Endodermal cell (in vitro differentiated cells): Measurements from ENCODE around the gene VANGL1. TPM values are rescaled to one million over a fixed set of nuclear protein-coding genes. Genes with fewer than 3 reads are reported as not detected.

Experiments
- DNase-seq: peaks from one replicate; pipeline ENCODE4 v3.0.0-alpha.2; 2017
- H3K27ac ChIP-seq: 2 replicates; pipeline ENCODE4 v1.5.1; 2013; ENCODE audit warnings: mild to moderate bottlenecking, low read depth, low read length, moderate library complexity
- H3K27me3 ChIP-seq: 2 replicates; pipeline ENCODE4 v1.6.1; 2013; ENCODE audit warnings: mild to moderate bottlenecking, low read length, moderate library complexity; ENCODE audit not compliant: insufficient read depth, control insufficient read depth, poor library complexity, severe bottlenecking
- H3K36me3 ChIP-seq: 2 replicates; pipeline ENCODE4 v1.7.0; 2013; ENCODE audit warnings: mild to moderate bottlenecking, low read length, moderate library complexity; ENCODE audit not compliant: control insufficient read depth, insufficient read depth
- H3K4me1 ChIP-seq: one replicate; pipeline ENCODE4 v1.7.0; 2013; ENCODE audit warnings: low read length; ENCODE audit not compliant: control insufficient read depth, insufficient read depth
- H3K4me3 ChIP-seq: 2 replicates; pipeline ENCODE4 v1.5.1; 2013; ENCODE audit warnings: mild to moderate bottlenecking, low read length, moderate library complexity
- H3K9ac ChIP-seq: 2 replicates; pipeline ENCODE4 v1.6.1; 2013; ENCODE audit warnings: mild to moderate bottlenecking, low read length, moderate library complexity; ENCODE audit not compliant: poor library complexity, severe bottlenecking; ENCODE audit errors: extremely low read depth
- H3K9me3 ChIP-seq: 2 replicates; pipeline ENCODE4 v1.6.1; 2013; ENCODE audit warnings: mild to moderate bottlenecking, low read length, moderate library complexity; ENCODE audit not compliant: control insufficient read depth
- H3K27ac Mint-ChIP-seq: 2 replicates; pipeline ENCODE4 v1.8.0; 2020; ENCODE audit warnings: mixed read lengths
- H3K27me3 Mint-ChIP-seq: 2 replicates; pipeline ENCODE4 v1.8.0; 2021; ENCODE audit warnings: mild to moderate bottlenecking, mixed read lengths; ENCODE audit not compliant: insufficient read depth
- H3K36me3 Mint-ChIP-seq: 2 replicates; pipeline ENCODE4 v1.8.0; 2020; ENCODE audit warnings: low read depth, mixed read lengths
- H3K4me1 Mint-ChIP-seq: 2 replicates; pipeline ENCODE4 v1.8.0; 2020; ENCODE audit warnings: mixed read lengths
- H3K4me3 Mint-ChIP-seq: 2 replicates; pipeline ENCODE4 v1.8.0; 2020; ENCODE audit warnings: mild to moderate bottlenecking, moderate library complexity, mixed read lengths
- H3K9me3 Mint-ChIP-seq: 2 replicates; pipeline ENCODE4 v1.8.0; 2020; ENCODE audit warnings: mild to moderate bottlenecking, mixed read lengths
- WGBS, 2 experiments: methylation state at CpG; one replicate each; pipeline versions ENCODE4 v1.1.5 to v1.1.7; 2013; ENCODE audit warnings: missing lambda C conversion rate in 2 of 2, mixed read lengths in 1 of 2; ENCODE audit not compliant: insufficient coverage in 1 of 2, insufficient read length in 1 of 2; 5-methylcytosine and 5-hydroxymethylcytosine counted together
- total RNA-seq, 2 donors: library from RNA; stranded (reverse); fragmentation: NEBNext Ultra II Directional in 1 of 2; extraction: Animal tissue kit (Norgen Biotek cat#: 25700) in 1 of 2; gene quantifications; 2 replicates in 1 of 2; 3 replicates in 1 of 2; pipeline ENCODE4 v1.2.1, GENCODE V29; 2021
- TF ChIP-seq, protein P1 (sequence below): fragments of 200-600 bp; sonication (generic); conservative IDR thresholded peaks from 2 replicates; pipeline ENCODE4 v1.5.0; 2021; ENCODE audit warnings: antibody characterized with exemption, mild to moderate bottlenecking

Gene VANGL1
- total RNA-seq, 2 donors from 2014 or later = 47.2 to 66.4 TPM

DNA sequence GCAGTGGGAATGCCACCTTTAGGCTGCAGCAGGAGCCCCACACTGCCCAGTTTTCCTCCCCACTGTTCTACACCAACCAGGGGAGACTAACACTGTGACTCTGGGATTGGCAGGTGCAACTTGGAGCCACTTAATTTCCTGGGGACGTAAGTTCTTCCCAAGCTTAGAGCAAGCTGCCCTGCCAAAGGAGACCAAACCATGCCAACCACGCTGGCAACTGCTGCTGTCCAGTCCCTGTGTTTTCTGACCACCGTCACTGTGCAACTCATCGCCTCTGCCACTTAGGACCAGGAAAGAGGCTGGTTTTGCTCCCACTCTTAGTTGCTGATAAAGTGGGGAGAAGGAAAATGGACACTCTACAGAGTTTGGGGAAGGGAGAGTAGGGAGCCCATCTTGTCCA is 50.5 kb downstream of the VANGL1 start:
- Histone ChIP-seq H3K27ac (no peak overlapping the region), H3K36me3 (peaks cover 64% of the 10 kb centered on the region), H3K9ac (no peak overlapping the region), H3K4me3 (no peak overlapping the region), H3K27me3 (no peaks in the 10 kb centered on the region), H3K4me1 (no peaks in the 10 kb centered on the region), H3K9me3 (no peaks in the 10 kb centered on the region)
- Mint-ChIP-seq H3K4me1 (peaks cover 6% of the 10 kb centered on the region), H3K9me3 (no peaks in the 10 kb centered on the region), H3K4me3 (no peak overlapping the region), H3K36me3 (peaks cover 47% of the 10 kb centered on the region), H3K27me3 (no peaks in the 10 kb centered on the region), H3K27ac (no peak overlapping the region)
- WGBS, 2 experiments = 92 to 100% methylated on average over 1 to 4 of the region's 4 CpGs
- DNase-seq = no peak
- TF ChIP-seq, protein P1, sequence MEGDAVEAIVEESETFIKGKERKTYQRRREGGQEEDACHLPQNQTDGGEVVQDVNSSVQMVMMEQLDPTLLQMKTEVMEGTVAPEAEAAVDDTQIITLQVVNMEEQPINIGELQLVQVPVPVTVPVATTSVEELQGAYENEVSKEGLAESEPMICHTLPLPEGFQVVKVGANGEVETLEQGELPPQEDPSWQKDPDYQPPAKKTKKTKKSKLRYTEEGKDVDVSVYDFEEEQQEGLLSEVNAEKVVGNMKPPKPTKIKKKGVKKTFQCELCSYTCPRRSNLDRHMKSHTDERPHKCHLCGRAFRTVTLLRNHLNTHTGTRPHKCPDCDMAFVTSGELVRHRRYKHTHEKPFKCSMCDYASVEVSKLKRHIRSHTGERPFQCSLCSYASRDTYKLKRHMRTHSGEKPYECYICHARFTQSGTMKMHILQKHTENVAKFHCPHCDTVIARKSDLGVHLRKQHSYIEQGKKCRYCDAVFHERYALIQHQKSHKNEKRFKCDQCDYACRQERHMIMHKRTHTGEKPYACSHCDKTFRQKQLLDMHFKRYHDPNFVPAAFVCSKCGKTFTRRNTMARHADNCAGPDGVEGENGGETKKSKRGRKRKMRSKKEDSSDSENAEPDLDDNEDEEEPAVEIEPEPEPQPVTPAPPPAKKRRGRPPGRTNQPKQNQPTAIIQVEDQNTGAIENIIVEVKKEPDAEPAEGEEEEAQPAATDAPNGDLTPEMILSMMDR = no peak

DNA sequence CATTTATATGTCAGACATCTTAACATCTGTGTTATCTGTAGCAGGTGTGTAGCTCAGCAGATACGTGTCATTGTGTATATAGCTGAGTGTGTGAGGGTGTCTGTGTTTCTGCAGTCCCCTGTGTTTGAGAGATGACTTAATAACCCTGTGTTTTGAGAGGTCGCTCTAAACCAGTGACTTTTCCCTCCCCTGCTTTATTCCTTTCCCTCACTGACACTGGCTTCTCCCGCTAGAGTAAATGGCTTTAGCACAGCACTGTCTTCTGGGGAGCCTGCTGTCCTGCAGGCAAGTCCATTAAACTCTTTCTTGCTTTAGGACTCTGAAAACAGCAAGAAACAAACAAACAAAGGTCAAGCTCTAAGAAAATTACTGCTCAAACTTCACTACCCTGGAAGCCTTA is 53.0 kb downstream of the VANGL1 start:
- H3K9me3 ChIP-seq = no peaks in the 10 kb centered on the region
- H3K27me3 Mint-ChIP-seq = no peaks in the 10 kb centered on the region
- no peak overlapping the region for H3K9ac ChIP-seq
- peaks cover 33% of the 10 kb centered on the region for H3K36me3 Mint-ChIP-seq
- H3K27ac Mint-ChIP-seq = no peak overlapping the region
- no peaks in the 10 kb centered on the region for H3K27me3 ChIP-seq
- TF ChIP-seq, protein P1 = no peak
- no peak overlapping the region for H3K4me3 ChIP-seq
- WGBS, 2 experiments = 83 to 90% methylated on average over 1 to 3 of the region's 3 CpGs
- no peaks in the 10 kb centered on the region for H3K4me1 ChIP-seq
- no peak overlapping the region for H3K27ac ChIP-seq
- no peak overlapping the region for H3K4me3 Mint-ChIP-seq
- no peak for DNase-seq
- no peaks in the 10 kb centered on the region for H3K9me3 Mint-ChIP-seq
- peaks cover 42% of the 10 kb centered on the region for H3K36me3 ChIP-seq
- peaks cover 6% of the 10 kb centered on the region for H3K4me1 Mint-ChIP-seq

DNA sequence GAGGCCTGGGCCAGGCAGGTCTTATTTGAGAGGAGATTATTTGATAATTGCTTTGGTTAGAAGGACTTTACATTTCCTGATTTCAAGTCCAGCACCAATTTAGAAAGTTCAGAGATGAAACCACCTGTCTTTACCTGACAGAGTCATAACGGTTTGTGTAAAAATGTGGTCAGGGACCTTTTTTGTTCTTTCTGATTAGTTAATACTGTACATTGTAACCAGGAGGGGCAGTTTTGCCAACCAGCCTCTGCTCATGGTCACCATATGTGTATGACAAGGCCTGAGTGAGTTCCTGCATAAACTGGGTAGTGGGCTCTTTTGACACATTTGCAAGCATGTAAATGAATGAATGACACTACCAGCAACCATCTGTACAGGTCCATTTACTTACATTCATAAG is 55.8 kb downstream of the VANGL1 start:
- no peaks in the 10 kb centered on the region for H3K27me3 Mint-ChIP-seq
- H3K36me3 ChIP-seq = peaks cover 14% of the 10 kb centered on the region
- H3K9me3 ChIP-seq = no peaks in the 10 kb centered on the region
- H3K27me3 ChIP-seq = no peaks in the 10 kb centered on the region
- H3K4me3 ChIP-seq = no peak overlapping the region
- no peak overlapping the region for H3K4me3 Mint-ChIP-seq
- DNase-seq = no peak
- no peaks in the 10 kb centered on the region for H3K4me1 ChIP-seq
- H3K27ac ChIP-seq = no peak overlapping the region
- H3K27ac Mint-ChIP-seq = no peak overlapping the region
- H3K9ac ChIP-seq = no peak overlapping the region
- no peaks in the 10 kb centered on the region for H3K9me3 Mint-ChIP-seq
- H3K4me1 Mint-ChIP-seq = peaks cover 12% of the 10 kb centered on the region
- peaks cover 6% of the 10 kb centered on the region for H3K36me3 Mint-ChIP-seq
- TF ChIP-seq, protein P1 = no peak
- WGBS, 2 experiments = 83% methylated on average over 1 of the region's 1 CpG; no CpG with 5 or more reads in 1 of the 2 experiments
